Vagina (tissue), 2 donors: Measurements from ENCODE around the gene IQGAP2. TPM values are rescaled to one million over a fixed set of nuclear protein-coding genes. Genes with fewer than 3 reads are reported as not detected.

Experiments used
- DNase-seq, 2 donors: peaks; one replicate each; pipeline ENCODE4 v3.0.0-alpha.2; 2017; ENCODE audit errors: extremely low spot score in 2 of 2
- H3K27ac ChIP-seq: fragments of 200-600 bp; sonication (generic); one replicate; pipeline ENCODE4 v1.5.1; 2019
- H3K27me3 ChIP-seq: fragments of 200-600 bp; sonication (generic); one replicate; pipeline ENCODE4 v1.5.1; 2019
- H3K36me3 ChIP-seq, 2 donors: fragments of 200-600 bp; sonication (generic); one replicate each; pipeline ENCODE4 v1.5.1; 2017 to 2019
- H3K4me1 ChIP-seq: fragments of 200-600 bp; sonication (generic); one replicate; pipeline ENCODE4 v1.5.1; 2019
- H3K4me3 ChIP-seq, 2 donors: fragments of 200-600 bp; sonication (generic); 1 replicate in 1 of 2; 2 replicates in 1 of 2; pipeline ENCODE4 v1.5.1; 2016 to 2019
- H3K9me3 ChIP-seq: fragments of 200-600 bp; sonication (generic); one replicate; pipeline ENCODE4 v1.5.1; 2019
- POLR2A ChIP-seq, 2 donors: fragments of 450-650 bp; IDR thresholded peaks; one replicate each; pipeline ENCODE4 v1.6.1; 2017; ENCODE audit warnings: antibody characterized with exemption in 2 of 2, mild to moderate bottlenecking in 2 of 2, moderate library complexity in 2 of 2
- POLR2AphosphoS5 ChIP-seq, 2 donors: sonication (generic); formaldehyde crosslinking; IDR thresholded peaks; one replicate each; pipeline ENCODE4 v1.9.0; 2017; ENCODE audit warnings: antibody characterized with exemption in 2 of 2, mild to moderate bottlenecking in 2 of 2, low read depth in 1 of 2; ENCODE audit not compliant: insufficient read depth in 1 of 2
- intact Hi-C: fragments of 100-400 bp; cut with DNase I; formaldehyde crosslinking; loops from one replicate; pipeline ENCODE4 v1.15.1; 2023
- total RNA-seq: library from RNA; depleted of rRNA; stranded (reverse); fragments of >200 nt; gene quantifications from one replicate; pipeline ENCODE4 v1.2.3, GENCODE V29; 2016
- TF ChIP-seq, protein P1 (sequence below), 3 experiments: fragments of 450-650 bp in 2 of 3; fragments of 200-600 bp in 1 of 3; sonication (generic) in 1 of 3; IDR thresholded peaks; one replicate each; pipeline ENCODE4 v1.5.1; 2017 to 2019; ENCODE audit warnings: antibody characterized with exemption in 3 of 3, mild to moderate bottlenecking in 2 of 3, moderate library complexity in 2 of 3

Gene IQGAP2
- total RNA-seq, 1 donor from 2014 or later = 8.6 TPM

DNA sequence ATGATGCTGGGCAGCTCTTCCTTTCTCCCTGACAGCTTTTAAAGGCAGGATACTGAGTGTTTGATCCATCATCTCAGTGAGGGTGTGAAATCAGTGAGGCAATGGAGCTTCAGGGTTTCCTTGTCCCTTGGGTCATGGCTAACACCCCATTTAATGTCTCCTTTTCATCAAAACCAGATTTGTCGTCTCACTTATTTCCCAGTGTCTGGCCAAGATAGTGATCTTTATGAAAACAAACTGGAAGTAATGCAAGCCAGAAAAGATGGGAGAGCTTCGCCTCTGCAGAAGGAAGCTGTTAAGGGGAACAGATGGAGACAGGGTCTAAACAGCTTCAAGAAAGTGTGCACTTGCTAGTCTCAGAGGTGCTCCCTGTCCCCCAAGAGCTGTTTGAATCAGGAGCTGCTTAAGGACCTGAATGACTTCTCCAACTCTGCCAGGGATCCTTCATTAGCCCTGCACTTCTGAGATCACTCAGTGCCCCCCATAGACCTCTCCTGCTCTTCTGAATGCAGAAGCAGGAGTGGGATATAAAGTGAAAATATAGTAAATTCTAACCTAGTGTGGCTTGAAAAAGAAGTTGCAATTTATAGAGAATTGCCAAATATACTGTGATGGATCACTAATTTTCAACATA, 124.0 kb downstream of the IQGAP2 start:
- no peaks in the 10 kb centered on the region for H3K9me3 ChIP-seq
- no peak for TF ChIP-seq POLR2AphosphoS5 (IDR thresholded peaks at IDR 0.05; ENCODE audit: insufficient read depth in 1 of 2, low read depth in 1 of 2)
- TF ChIP-seq, protein P1, sequence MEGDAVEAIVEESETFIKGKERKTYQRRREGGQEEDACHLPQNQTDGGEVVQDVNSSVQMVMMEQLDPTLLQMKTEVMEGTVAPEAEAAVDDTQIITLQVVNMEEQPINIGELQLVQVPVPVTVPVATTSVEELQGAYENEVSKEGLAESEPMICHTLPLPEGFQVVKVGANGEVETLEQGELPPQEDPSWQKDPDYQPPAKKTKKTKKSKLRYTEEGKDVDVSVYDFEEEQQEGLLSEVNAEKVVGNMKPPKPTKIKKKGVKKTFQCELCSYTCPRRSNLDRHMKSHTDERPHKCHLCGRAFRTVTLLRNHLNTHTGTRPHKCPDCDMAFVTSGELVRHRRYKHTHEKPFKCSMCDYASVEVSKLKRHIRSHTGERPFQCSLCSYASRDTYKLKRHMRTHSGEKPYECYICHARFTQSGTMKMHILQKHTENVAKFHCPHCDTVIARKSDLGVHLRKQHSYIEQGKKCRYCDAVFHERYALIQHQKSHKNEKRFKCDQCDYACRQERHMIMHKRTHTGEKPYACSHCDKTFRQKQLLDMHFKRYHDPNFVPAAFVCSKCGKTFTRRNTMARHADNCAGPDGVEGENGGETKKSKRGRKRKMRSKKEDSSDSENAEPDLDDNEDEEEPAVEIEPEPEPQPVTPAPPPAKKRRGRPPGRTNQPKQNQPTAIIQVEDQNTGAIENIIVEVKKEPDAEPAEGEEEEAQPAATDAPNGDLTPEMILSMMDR (IDR thresholded peaks at IDR 0.05) = no peak
- TF ChIP-seq POLR2A (IDR thresholded peaks at IDR 0.05) = no peak
- H3K27me3 ChIP-seq = no peaks in the 10 kb centered on the region
- intact Hi-C loops = no loop called here
- DNase-seq = no peak
- H3K4me3 ChIP-seq = no peak overlapping the region
- no peaks in the 10 kb centered on the region for H3K36me3 ChIP-seq
- no peak overlapping the region for H3K27ac ChIP-seq
- peaks cover 2% of the 10 kb centered on the region for H3K4me1 ChIP-seq

DNA sequence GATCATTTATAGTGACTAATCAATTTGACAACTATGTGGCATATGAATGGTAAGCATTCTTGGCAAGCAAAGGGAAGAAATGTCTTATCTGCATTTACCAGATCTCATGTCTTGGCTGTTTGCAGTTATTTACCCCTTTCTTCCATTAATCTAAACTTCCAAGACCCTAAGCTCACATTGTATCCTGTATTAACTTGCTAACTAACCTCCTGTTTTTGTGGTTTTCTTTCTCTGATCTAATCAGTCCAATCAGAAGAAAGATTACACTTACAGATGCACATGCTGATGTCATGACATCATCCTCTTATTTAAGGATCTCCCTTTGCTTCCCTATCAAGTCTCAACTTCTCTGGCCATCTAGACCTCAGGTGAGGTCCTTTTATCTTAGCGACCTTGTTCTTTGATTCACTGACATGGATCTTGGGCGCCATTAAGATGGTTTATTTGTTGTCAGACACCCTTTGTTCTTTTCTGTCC, 124.6 kb downstream of the IQGAP2 start:
- Histone ChIP-seq H3K9me3 (no peaks in the 10 kb centered on the region), H3K4me3 (no peak overlapping the region), H3K4me1 (no peaks in the 10 kb centered on the region), H3K36me3 (no peaks in the 10 kb centered on the region), H3K27me3 (no peaks in the 10 kb centered on the region), H3K27ac (no peak overlapping the region)
- TF ChIP-seq, protein P1 (IDR thresholded peaks at IDR 0.05) = no peak
- no peak for TF ChIP-seq POLR2A (IDR thresholded peaks at IDR 0.05)
- TF ChIP-seq POLR2AphosphoS5 (IDR thresholded peaks at IDR 0.05; ENCODE audit: insufficient read depth in 1 of 2, low read depth in 1 of 2) = no peak
- intact Hi-C loops = no loop called here
- DNase-seq = no peak

GRCh38 chr5:76528547-76529331, 125.7 kb downstream of the IQGAP2 start:
- no peak for DNase-seq
- no peak for TF ChIP-seq POLR2AphosphoS5 (IDR thresholded peaks at IDR 0.05; ENCODE audit: insufficient read depth in 1 of 2, low read depth in 1 of 2)
- TF ChIP-seq, protein P1 (IDR thresholded peaks at IDR 0.05) = no peak
- no peaks in the 10 kb centered on the region for H3K27me3 ChIP-seq
- no peaks in the 10 kb centered on the region for H3K36me3 ChIP-seq
- no peak overlapping the region for H3K27ac ChIP-seq
- no peaks in the 10 kb centered on the region for H3K4me1 ChIP-seq
- H3K4me3 ChIP-seq = no peak overlapping the region
- H3K9me3 ChIP-seq = no peaks in the 10 kb centered on the region
- intact Hi-C loops = no loop called here

- H3K36me3 ChIP-seq = no peaks in the 10 kb centered on the region
- intact Hi-C loops = no loop called here
- no peak for DNase-seq
Measured at GRCh38 chr5:76529464-76530344, 126.6 kb downstream of the IQGAP2 start.

More at GRCh38 chr5:76529464-76530344, 126.6 kb downstream of the IQGAP2 start:
- Histone ChIP-seq H3K4me3 (no peak overlapping the region), H3K9me3 (no peaks in the 10 kb centered on the region), H3K27ac (no peak overlapping the region), H3K27me3 (no peaks in the 10 kb centered on the region), H3K4me1 (no peaks in the 10 kb centered on the region)
- TF ChIP-seq, protein P1 (IDR thresholded peaks at IDR 0.05) = no peak
- no peak for TF ChIP-seq POLR2AphosphoS5 (IDR thresholded peaks at IDR 0.05; ENCODE audit: insufficient read depth in 1 of 2, low read depth in 1 of 2)
- TF ChIP-seq POLR2A (IDR thresholded peaks at IDR 0.05) = no peak
